ENCODE measurements around the gene LYG1.
"Not testable (repeated sequence)": the region's sequence is repeated elsewhere in the genome, so short reads cannot be mapped to it uniquely, and the experiment has no call there.

Gene LYG1

DNA sequence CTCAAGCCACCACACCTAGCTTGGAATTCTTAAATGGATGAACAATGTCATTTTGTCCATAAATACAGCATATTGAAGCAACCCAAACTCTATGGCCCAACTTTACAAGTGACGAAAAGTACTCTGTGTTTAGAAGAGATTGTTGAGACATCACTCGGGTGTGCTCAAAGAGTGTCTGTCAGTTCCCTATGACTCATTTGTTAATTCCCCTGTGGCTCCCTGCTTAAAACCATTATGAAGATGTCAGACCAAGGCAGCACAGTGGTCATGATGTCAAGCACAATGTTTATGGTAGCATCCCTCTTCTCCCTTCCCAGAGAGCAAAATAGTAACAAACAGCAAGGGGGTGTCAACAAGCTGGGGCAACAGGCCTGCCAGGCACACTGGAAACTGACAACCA, 3.0 kb downstream of the LYG1 start:
- no peak overlapping the region for H3K4me3 ChIP-seq (ENCODE audit: low read length)
- TF ChIP-seq, protein P1, sequence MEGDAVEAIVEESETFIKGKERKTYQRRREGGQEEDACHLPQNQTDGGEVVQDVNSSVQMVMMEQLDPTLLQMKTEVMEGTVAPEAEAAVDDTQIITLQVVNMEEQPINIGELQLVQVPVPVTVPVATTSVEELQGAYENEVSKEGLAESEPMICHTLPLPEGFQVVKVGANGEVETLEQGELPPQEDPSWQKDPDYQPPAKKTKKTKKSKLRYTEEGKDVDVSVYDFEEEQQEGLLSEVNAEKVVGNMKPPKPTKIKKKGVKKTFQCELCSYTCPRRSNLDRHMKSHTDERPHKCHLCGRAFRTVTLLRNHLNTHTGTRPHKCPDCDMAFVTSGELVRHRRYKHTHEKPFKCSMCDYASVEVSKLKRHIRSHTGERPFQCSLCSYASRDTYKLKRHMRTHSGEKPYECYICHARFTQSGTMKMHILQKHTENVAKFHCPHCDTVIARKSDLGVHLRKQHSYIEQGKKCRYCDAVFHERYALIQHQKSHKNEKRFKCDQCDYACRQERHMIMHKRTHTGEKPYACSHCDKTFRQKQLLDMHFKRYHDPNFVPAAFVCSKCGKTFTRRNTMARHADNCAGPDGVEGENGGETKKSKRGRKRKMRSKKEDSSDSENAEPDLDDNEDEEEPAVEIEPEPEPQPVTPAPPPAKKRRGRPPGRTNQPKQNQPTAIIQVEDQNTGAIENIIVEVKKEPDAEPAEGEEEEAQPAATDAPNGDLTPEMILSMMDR (IDR thresholded peaks at IDR 0.05; ENCODE audit: insufficient read depth, low read depth, low read length, missing control alignments), result no peak
- DNase-seq (ENCODE audit: low read depth), result peak; percentile 66

DNA sequence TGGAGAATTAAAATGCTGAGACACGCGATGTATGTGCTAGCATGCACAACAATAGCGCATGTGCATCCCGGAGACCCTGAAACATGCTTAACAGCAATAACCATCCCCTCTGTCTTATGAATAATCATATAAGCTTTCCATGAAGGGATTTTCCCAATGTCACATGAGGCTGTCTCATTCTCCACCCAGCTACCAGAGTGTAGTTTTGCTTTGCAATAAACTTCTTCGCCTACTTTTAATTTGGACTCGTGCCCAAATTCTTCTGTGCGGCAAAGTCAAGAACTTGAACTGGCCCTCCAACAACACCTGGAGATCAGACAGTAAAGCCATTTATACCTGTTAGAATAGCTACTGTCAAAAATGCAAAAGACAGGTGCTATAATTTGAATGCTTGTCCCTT, 15.5 kb downstream of the LYG1 start:
- peak; percentile 28 for DNase-seq (ENCODE audit: low read depth)
- TF ChIP-seq, protein P1 (IDR thresholded peaks at IDR 0.05; ENCODE audit: insufficient read depth, low read depth, low read length, missing control alignments), result no peak
- no peak overlapping the region for H3K4me3 ChIP-seq (ENCODE audit: low read length)

DNA sequence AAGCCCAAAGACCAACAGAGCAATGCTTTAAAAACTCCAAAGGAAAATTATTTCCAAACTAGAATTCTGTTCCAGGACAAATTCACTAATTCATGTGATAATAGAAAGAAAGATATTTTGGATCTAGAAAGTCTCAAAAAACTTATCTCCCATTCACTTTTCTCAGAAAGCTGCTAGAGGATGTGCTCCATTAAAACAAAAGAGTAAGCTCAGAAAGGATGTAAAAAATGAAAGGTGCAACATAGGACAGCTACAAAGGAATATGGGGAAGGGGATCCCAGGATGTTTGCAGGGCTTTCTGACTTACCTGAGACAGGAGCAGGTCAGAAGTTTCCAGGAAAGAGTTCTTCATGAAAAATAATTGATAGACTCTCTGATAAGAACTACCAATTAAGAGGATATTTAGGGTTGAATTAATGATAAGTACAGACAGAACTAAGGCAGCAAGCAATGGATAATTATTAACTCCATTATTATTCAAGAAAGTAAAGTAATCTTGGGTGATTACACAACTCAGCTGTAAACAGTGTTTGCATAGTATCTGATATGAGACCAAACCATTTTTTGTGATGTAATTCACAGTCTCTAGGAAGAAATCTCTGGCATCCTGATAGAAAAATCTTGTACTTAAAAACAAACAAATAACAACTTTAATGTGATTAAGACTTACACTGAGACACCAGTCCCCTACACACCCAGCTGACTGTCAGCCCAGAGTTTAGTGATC, 20.9 kb downstream of the LYG1 start:
- TF ChIP-seq, protein P1 (IDR thresholded peaks at IDR 0.05; ENCODE audit: insufficient read depth, low read depth, low read length, missing control alignments), result no peak
- H3K4me3 ChIP-seq (ENCODE audit: low read length), result no peak overlapping the region
- no peak for DNase-seq (ENCODE audit: low read depth)

DNA sequence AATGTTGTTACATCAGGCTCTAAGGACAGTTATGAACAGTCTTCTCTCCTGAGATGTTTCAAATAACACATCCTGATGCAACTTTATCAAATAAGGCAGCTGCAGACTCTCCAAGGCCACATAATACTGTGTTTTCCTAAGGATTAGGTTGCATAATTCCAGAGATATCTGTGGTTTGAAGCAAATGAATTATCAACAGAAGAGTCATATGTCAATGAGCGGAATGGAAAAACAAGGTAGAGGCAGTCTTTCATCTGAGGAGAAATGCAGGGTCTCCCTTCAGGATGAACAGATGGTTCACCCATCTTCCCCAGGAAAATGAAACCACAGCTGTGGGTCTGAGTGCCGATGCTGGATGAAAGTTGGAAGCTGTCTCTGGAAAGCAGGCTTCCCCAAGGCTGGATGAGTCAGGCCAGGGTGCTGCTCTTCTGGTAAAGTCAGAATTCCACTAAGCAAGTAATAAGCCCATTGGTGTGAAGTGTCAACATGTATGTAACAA, 22.2 kb downstream of the LYG1 start:
- peak overlapping the region; percentile 9 for H3K4me3 ChIP-seq (ENCODE audit: low read length)
- TF ChIP-seq, protein P1 (IDR thresholded peaks at IDR 0.05; ENCODE audit: insufficient read depth, low read depth, low read length, missing control alignments), result no peak
- DNase-seq (ENCODE audit: low read depth), result peak; percentile 86

DNA sequence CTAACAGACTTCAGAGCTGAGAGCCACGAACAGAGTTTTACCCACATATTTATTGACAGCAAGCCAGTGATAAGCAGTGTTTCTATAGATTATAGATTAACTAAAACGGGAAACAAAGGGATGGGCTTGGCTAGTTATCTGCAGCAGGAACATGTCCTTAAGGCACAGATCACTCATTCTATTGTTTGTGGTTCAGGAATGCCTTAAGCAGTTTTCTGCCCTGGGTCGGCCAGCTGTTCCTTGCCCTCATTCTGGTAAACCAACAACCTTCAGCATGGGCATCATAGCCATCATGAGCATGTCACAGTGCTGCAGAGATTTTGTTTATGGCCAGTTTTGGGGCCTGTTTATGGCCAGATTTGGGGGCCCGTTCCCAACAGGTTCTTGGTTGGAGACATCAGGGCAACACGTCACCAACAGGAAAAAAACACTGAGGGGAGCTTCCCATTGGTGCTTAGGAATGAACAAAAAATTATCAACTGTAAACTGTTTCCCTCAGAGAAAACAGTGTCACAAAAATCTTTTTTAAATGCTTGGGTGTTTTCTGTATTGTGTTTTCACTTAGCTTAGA, 22.7 kb downstream of the LYG1 start:
- H3K4me3 ChIP-seq (ENCODE audit: low read length); DNase-seq (ENCODE audit: low read depth): not testable (repeated sequence)

DNA sequence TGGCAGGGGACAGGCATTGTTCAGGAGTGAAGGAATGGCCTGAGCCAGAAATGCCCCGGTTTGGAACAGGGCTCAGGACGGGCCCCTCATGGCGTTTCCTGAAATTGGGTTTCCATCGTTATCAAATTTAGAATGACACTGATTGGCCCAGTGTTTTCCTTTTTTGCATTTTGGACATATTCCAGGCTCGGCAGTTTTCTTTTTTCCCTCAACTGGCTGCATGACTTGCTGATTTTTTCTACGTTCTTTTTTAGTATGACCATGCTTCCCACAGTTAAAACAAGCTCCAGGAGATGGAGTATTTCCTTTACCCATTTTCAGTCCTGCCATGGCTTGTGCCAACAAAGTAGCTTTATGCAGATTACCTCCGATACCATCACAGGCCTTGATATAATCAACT, 25.1 kb downstream of the LYG1 start:
- TF ChIP-seq, protein P1 (IDR thresholded peaks at IDR 0.05; ENCODE audit: insufficient read depth, low read depth, low read length, missing control alignments), result no peak
- DNase-seq (ENCODE audit: low read depth), result no peak
- no peak overlapping the region for H3K4me3 ChIP-seq (ENCODE audit: low read length)

DNA sequence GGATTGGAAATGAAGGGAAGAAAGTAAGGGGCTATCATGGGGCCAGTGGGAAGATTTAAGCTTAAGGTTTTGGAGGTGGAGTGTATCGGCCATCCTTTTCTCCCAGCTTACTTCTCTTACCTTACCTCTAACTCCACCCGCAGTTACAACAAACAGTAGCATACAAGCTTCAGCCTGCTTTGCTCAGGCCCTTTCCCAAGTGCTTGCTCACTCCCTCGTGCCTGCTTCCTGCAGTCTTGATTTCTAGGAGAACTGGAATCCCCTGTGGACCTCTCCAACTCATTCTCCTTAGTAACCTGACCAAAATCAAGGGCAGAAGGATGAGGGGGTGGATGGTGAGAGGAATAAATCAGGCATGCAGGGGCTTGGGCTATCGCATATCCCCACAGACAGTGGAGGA, 39.8 kb downstream of the LYG1 start:
- H3K4me3 ChIP-seq (ENCODE audit: low read length), result no peak overlapping the region
- DNase-seq (ENCODE audit: low read depth), result peak; percentile 73
- TF ChIP-seq, protein P1 (IDR thresholded peaks at IDR 0.05; ENCODE audit: insufficient read depth, low read depth, low read length, missing control alignments), result no peak
